HG03064 (cell line): Measurements from ENCODE around the gene SEC24D.

ENCODE experiments used
- ATAC-seq: cut with Tn5 transposase; IDR thresholded peaks from one replicate; pipeline ENCODE4 v1.9.1; 2021; ENCODE audit warnings: low read depth; ENCODE audit not compliant: unreplicated experiment

Gene SEC24D

GRCh38 chr4:118730683-118731082 lies 105.2 kb downstream of the SEC24D start:
- ATAC-seq, result no peak

- ATAC-seq, result no peak
Observed at GRCh38 chr4:118729287-118730286, 106.3 kb downstream of the SEC24D start.

DNA sequence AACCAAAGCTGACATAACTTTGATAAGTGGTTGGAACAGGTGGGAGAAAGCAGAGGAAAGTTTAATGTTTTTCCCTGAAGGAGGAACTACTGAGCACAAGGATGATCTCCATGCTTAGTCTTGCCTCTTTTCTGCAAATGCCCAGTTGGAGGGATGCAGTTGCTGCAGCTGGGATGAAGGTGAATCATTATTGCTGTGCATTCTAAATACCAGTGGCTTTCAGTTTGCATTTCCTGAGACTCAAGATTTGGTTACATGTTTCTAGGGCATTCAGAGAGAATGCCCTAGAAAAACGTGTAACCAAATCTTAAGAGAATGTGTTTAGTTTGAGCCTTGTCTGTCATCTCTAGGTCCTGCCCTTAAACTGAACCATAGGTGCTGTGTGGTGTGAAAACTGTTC lies 108.6 kb downstream of the SEC24D start:
- no peak for ATAC-seq

- no peak for ATAC-seq
Observed at GRCh38 chr4:118723369-118723768, 112.6 kb downstream of the SEC24D start.

GRCh38 chr4:118721752-118722151 lies 114.2 kb downstream of the SEC24D start:
- no peak for ATAC-seq

DNA sequence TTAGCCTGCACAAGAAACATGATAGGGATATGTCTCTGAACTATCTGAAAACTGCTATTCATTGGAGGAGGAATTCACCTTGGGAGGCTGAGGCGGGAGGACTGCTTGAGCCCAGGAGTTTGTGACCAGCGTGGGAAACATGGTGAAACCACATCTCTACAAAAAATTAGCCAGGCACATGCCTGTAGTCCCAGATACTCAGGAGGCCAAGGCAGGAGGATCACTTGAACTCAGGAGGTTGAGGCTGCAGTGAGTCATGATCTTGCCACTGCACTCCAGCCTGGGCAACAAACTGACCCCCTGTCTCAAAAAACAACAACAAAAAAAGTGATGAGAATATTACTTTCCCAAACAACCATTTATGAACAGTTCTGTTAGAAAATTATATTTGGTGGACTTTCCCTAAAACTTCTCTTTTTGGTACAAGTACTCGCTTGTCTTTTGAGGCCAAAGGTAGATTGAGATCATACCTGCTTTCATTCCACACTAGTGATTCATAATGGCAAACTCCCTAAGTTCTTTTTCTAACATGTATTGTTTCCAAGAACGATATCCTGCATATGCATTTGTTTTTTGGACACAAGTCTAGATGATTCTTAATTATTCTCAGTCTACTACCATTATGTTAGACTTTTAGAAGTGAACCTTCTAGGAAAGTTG lies 117.3 kb downstream of the SEC24D start:
- no peak for ATAC-seq

DNA sequence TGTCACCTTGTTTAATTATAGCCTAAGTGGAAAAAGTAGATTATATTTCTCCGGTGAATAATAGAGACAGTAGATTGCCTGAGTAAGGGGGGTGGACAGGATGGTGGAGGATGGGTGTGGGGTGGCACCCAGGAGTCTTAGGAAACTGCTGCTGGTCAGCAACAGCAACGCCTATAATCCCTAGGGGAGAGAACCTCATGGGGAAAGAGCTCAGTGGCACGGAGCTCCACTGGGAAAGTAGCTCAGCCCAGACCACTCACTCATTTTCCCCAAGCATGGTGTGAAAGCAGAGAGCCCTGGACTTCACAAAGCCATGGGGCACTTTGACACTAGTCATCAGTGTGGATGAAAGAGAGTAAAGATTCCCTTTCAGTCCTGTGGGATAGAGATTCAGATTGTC lies 119.6 kb downstream of the SEC24D start:
- no peak for ATAC-seq

DNA sequence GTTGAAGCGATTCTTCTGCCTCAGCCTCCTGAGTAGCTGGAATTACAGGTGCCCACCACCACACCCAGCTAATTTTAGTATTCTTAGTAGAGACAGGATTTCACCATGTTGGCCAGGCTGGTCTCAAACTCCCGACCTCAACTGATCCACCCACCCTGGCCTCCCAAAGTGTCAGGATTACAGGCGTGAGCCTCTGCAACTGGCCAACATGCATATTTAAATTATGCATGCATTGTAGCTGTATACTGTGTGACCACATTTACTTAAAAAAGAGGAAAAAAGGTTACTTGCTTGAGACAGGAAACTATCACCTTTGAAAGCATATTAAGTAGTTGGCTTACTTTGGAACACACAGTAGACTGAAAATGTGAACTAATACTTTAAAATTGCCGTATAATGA lies 121.2 kb downstream of the SEC24D start:
- no peak for ATAC-seq

GRCh38 chr4:118712872-118713271 lies 123.1 kb downstream of the SEC24D start:
- ATAC-seq, result no peak

GRCh38 chr4:118711052-118711451 lies 124.9 kb downstream of the SEC24D start:
- ATAC-seq, result no peak

DNA sequence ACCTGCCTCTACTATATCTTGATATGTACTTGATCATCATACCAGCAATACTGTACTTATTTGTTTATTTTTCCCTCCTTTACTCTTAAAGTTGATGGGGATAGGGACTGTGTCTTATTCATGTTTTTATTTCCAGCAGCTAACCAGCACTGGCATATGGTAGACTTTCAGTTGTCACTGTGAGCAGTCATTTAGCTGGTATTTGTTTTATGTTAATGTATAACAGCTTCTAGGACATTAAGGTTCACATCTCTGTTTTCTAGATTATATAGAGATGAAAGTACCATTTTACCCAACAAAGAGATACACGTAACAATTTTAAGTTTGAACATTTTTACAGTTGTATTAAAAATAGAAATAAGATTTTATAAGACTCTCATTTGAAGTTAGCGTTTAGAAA lies 132.8 kb downstream of the SEC24D start:
- ATAC-seq, result no peak

- ATAC-seq, result peak; percentile 100
Observed at GRCh38 chr4:118684873-118685811, 150.8 kb downstream of the SEC24D start, which contains the start of gene METTL14. METTL14 (plus strand) TSS chr4:118685392; CDS start chr4:118685535, 143 bp downstream.

DNA sequence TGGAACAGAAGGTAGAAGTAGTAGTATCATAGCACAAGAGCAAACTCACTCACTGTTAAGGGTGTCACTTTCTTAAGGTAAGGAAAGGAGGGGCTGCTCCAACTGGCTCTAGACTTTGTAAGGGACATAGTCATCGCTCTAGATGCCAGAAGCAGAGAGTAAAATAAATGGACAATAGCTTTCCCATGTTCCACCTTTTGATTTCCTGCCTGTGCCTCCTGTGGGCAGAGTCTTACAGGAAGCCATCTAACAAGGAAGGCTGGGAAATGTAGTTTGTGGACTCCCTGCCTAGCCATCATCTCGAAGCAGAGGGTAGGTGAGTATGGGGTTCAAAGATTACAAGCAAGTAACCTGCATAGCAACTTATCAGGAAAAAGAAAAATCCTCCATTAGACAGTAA lies 152.4 kb downstream of the SEC24D start:
- ATAC-seq, result no peak

DNA sequence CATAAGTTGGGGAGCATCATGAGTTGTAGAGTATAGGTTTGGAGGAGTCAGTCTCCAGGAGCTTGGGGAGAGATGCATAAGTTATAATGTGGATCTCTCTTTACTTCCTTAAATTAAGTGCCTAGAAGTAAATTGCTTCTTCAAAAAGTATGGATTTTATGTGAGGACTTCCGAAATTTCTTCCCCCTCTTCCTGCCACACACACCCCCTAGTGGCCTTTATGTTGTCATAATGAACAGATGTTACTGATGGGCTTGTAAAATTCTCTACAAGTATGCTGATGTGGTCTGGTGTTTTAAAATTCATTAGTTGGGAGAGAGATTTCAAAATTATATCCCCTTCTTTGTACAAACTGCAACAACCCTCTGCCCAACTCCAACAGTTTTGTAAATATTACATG lies 153.0 kb downstream of the SEC24D start:
- no peak for ATAC-seq

DNA sequence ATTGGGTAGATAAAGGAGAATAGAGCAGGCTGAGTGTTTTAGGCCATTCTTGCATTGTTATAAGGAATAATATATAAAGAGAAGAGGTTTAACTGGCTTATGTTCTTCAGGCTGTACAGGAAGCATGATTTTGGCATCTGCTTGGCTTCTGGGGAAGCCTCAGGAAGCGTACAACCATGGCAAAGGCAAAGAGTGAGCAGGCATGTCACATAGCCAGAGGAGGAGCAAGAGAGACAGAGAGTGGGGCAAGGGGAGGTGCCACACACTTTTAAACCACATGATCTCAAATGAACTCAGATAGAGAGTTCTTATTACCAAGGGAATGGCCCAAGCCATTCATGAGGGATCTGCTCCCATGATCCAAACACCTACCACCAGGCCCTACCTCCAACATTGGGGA lies 155.1 kb downstream of the SEC24D start:
- no peak for ATAC-seq

DNA sequence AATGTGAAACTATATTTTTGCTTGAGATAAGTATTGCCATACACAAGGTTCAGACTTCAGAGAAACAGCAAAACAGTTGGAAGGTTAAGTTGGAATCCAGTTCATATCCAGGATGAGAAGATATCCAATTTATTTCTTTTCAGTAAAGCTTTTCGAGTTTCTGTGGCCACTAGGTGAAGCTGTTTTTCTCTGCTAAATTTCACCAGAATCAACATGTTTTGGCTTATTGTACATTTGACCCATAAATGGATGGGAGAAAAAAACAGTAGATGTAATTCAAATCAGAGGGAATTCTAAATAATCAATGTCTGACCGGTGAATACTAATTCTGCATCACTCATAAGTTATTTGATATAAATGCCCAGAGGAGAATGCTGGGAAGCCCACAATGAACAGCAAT lies 159.8 kb downstream of the SEC24D start:
- ATAC-seq, result no peak
